NCI-H226 (cell line): Measurements from ENCODE around the gene CRACR2B.

Source experiments
- DNase-seq: peaks from one replicate; pipeline ENCODE4 v3.0.0-alpha.2; 2015

CRACR2B gene

DNA sequence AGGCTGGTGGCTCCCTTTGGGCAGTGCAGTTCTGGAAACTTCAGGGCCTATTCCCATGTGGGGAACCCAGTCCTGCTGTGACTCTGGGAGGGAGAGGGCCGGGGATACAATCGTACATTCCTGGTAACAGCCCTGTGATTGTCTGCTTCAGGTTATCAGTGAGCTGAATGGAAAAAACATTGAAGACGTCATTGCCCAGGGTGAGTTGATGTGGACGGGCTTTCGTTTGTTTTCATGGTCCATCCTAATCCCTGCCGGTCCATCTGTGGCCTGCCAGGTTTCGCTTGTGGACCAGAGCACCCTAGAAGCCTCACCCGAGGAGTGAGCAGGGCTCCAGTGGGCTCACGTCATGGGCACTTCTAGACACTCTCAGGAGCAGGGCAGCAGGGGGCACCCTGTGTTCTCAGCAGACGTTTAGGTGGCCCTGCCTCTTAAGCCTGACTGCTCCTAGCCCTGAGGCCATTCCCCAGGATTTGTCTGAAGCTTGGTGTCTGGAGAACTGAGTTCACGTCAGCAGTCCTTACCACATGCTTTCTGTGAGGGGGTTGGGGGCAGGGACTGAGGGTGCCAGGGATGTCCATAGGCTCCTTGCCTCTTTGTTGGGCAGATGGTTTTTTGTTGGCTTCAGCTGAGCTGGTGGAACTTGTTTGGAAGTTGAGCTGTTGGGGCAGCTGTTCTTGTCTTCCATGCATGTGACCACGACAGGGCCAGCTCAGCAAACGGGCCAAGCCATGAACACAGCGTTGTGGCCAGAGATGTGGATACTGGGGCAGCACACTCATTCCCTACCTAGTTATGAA, 16.1 kb upstream of the CRACR2B start:
- no peak for DNase-seq

GRCh38 chr11:812390-812789, 15.3 kb upstream of the CRACR2B start:
- DNase-seq, result no peak

GRCh38 chr11:813072-813455, 14.7 kb upstream of the CRACR2B start:
- DNase-seq, result no peak

- DNase-seq, result no peak
These were observed 14.1 kb upstream of the CRACR2B start for GRCh38 chr11:813456-814096.

- no peak for DNase-seq
These were observed 11.9 kb upstream of the CRACR2B start for GRCh38 chr11:815675-816432.

- no peak for DNase-seq
These were observed 11.3 kb upstream of the CRACR2B start for GRCh38 chr11:816433-816779.

- DNase-seq, result peak; percentile 86
These were observed 9.2 kb upstream of the CRACR2B start, which contains the start of gene PNPLA2 for GRCh38 chr11:818396-819128. TSS of gene PNPLA2 (plus strand) at chr11:818914. CDS start at chr11:819719, 805 bp downstream.

GRCh38 chr11:819129-819931, 8.4 kb upstream of the CRACR2B start:
- DNase-seq, result peak; percentile 79

GRCh38 chr11:819943-820649, 7.6 kb upstream of the CRACR2B start:
- DNase-seq, result peak; percentile 81

- peak; percentile 55 for DNase-seq
These were observed 6.8 kb upstream of the CRACR2B start for GRCh38 chr11:820655-821511.

DNA sequence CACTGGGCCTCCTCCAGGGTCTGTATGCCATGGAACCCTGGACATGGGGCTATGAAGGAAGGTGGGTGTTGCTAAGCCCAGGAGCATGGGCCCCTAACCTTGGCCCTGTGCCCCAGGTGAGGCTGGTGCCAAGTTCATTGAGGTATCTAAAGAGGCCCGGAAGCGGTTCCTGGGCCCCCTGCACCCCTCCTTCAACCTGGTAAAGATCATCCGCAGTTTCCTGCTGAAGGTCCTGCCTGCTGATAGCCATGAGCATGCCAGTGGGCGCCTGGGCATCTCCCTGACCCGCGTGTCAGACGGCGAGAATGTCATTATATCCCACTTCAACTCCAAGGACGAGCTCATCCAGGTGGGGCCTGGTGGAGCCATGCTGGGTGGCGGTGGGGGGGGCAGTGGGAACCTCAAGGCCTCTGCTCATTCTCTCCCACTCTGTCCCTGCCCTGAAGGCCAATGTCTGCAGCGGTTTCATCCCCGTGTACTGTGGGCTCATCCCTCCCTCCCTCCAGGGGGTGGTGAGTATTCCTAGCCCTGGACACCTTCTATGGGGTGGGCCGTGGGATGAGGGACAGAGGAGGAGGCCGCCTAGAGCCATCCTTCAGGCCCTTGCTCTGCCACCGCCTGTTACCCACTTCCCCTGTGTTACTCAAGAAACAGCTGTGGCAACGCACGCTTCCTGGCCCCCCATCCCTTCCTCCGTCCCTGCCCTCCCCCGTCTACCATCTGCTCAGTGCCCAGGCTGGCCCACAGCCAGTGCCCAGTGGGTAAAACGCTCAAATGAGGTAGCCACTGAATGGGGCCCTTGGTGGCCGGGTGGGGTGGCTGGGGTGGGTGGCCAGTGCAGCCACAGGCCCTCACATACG, 6.0 kb upstream of the CRACR2B start:
- no peak for DNase-seq

DNA sequence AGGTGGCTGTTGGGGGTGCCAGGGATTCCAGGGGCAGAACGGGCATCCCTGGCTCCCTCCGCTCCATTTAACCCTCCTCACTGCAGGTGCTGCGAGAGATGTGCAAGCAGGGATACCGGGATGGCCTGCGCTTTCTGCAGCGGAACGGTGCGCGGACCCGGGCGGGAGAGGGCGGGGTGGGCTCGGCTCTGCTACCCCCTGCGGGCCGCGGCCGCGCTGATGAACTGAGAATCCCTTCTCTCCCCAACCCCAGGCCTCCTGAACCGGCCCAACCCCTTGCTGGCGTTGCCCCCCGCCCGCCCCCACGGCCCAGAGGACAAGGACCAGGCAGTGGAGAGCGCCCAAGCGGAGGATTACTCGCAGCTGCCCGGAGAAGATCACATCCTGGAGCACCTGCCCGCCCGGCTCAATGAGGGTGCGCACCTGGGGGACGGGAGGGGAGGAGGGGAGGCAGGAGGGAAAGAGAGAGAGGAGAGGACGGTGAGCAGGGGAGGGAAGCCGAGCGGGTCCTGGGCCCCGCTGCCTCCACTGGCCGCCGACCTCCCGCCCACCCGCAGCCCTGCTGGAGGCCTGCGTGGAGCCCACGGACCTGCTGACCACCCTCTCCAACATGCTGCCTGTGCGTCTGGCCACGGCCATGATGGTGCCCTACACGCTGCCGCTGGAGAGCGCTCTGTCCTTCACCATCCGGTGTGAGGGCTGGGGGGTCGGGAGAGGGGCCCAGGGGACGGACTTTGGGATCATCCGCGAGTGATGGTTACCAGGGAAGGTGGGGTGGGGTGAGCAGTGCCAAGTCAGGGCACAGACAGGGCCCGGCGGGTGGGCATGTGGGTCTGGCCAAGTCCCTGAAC, 4.1 kb upstream of the CRACR2B start:
- DNase-seq, result no peak

DNA sequence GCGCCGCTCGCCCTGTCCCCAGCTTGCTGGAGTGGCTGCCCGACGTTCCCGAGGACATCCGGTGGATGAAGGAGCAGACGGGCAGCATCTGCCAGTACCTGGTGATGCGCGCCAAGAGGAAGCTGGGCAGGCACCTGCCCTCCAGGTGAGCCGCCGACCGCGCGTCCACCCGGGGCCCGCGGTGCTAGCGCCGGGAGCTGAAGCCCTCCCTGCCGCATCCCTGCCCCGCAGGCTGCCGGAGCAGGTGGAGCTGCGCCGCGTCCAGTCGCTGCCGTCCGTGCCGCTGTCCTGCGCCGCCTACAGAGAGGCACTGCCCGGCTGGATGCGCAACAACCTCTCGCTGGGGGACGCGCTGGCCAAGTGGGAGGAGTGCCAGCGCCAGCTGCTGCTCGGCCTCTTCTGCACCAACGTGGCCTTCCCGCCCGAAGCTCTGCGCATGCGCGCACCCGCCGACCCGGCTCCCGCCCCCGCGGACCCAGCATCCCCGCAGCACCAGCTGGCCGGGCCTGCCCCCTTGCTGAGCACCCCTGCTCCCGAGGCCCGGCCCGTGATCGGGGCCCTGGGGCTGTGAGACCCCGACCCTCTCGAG, 3.3 kb upstream of the CRACR2B start:
- DNase-seq, result no peak

GRCh38 chr11:824942-825341, 2.8 kb upstream of the CRACR2B start:
- DNase-seq, result no peak

GRCh38 chr11:825366-826226, 2.1 kb upstream of the CRACR2B start:
- no peak for DNase-seq

DNA sequence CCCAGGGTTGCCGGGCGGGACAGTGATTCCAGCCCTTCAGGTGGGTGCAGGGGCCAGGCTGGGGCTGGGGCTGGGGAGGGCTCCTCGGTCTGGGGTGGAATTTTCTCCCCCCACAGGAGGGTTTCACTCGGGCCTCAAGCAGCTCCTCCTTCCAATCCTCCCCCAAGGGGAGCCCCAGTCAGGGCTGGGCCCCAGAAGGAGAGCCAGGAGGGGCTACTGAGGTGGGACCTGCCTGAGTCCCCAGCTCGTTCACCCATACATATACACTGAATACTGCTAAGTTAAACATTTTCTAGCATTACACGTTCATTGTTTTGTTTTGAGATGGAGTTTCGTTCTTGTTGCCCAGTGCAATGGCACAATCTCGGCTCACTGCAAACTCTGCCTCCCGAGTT, 1.5 kb upstream of the CRACR2B start:
- no peak for DNase-seq

GRCh38 chr11:826836-827145, 928 bp upstream of the CRACR2B start:
- DNase-seq, result no peak
